HG03025 (cell line): Measurements from ENCODE around the gene ZNF77.
"Not testable (repeated sequence)": the region's sequence is repeated elsewhere in the genome, so short reads cannot be mapped to it uniquely, and the experiment has no call there.

ENCODE experiments used
- ATAC-seq: cut with Tn5 transposase; IDR thresholded peaks from one replicate; pipeline ENCODE4 v1.9.1; 2021; ENCODE audit warnings: mild to moderate bottlenecking, moderate library complexity; ENCODE audit not compliant: unreplicated experiment, low FRiP score

Gene ZNF77

GRCh38 chr19:2923510-2923909 lies 21.3 kb downstream of the ZNF77 start:
- no peak for ATAC-seq

GRCh38 chr19:2922987-2923386 lies 21.8 kb downstream of the ZNF77 start:
- no peak for ATAC-seq

GRCh38 chr19:2917275-2918184 lies 27.2 kb downstream of the ZNF77 start:
- ATAC-seq = no peak

GRCh38 chr19:2912306-2912705 lies 32.5 kb downstream of the ZNF77 start:
- ATAC-seq = no peak

- ATAC-seq = no peak
These were observed 38.1 kb downstream of the ZNF77 start for GRCh38 chr19:2906631-2907195.

- no peak for ATAC-seq
These were observed 38.8 kb downstream of the ZNF77 start for GRCh38 chr19:2905918-2906519.

GRCh38 chr19:2903326-2903725 lies 41.4 kb downstream of the ZNF77 start:
- ATAC-seq = not testable (repeated sequence)

- no peak for ATAC-seq
These were observed 42.1 kb downstream of the ZNF77 start for GRCh38 chr19:2902590-2903218.

GRCh38 chr19:2900296-2901252 lies 44.2 kb downstream of the ZNF77 start, which contains the start of gene ZNF57:
Gene ZNF57, plus strand, starts transcription at chr19:2900928. Its CDS starts 118 bp downstream, at chr19:2901046.
- ATAC-seq = peak; percentile 91

GRCh38 chr19:2896694-2897093 lies 48.1 kb downstream of the ZNF77 start:
- ATAC-seq = no peak

- ATAC-seq = not testable (repeated sequence)
These were observed 54.2 kb downstream of the ZNF77 start for GRCh38 chr19:2890531-2890930.

- no peak for ATAC-seq
These were observed 56.0 kb downstream of the ZNF77 start for GRCh38 chr19:2888731-2889224.

- no peak for ATAC-seq
These were observed 57.3 kb downstream of the ZNF77 start for GRCh38 chr19:2887391-2887914.

- ATAC-seq = no peak
These were observed 59.0 kb downstream of the ZNF77 start for GRCh38 chr19:2885736-2886135.

- ATAC-seq = no peak
These were observed 60.9 kb downstream of the ZNF77 start for GRCh38 chr19:2883686-2884439.
